ENCODE results near the gene LRCOL1.

DNA sequence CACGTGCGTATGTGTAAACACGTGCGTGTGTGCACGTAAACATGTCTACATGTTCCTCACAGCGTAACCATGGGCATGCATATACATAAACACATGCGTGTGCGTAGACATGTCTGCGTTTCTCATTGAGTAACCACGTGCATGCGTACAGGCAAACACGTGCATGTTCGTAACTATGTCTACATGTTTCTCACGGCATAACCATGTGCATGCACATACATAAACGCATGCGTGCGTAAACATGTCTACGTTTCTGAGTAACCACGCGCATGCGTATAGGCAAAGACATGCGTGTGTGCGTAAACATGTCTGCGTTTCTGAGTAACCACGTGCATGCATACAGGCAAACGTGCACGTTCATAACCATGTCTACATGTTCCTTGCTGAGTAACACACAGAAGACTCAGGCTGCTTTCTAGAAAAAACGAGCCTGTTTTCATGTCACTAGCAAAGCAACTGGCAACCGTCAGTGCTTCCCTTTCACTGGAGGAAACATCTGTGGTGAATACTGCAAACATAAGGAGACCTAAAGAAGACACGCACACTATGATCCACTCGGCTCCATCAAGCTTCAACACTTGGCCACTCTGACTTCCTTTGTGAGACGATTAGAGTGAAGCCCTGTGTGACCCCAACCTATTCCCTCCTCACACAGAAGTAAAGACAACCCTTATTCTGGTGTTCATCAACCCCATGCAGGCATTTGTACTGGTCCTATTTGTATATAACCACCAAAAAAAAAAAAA lies 47.9 kb upstream of the LRCOL1 start:
- no peak for TF ChIP-seq POLR2A (IDR thresholded peaks at IDR 0.05)
- TF ChIP-seq, protein P1, sequence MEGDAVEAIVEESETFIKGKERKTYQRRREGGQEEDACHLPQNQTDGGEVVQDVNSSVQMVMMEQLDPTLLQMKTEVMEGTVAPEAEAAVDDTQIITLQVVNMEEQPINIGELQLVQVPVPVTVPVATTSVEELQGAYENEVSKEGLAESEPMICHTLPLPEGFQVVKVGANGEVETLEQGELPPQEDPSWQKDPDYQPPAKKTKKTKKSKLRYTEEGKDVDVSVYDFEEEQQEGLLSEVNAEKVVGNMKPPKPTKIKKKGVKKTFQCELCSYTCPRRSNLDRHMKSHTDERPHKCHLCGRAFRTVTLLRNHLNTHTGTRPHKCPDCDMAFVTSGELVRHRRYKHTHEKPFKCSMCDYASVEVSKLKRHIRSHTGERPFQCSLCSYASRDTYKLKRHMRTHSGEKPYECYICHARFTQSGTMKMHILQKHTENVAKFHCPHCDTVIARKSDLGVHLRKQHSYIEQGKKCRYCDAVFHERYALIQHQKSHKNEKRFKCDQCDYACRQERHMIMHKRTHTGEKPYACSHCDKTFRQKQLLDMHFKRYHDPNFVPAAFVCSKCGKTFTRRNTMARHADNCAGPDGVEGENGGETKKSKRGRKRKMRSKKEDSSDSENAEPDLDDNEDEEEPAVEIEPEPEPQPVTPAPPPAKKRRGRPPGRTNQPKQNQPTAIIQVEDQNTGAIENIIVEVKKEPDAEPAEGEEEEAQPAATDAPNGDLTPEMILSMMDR (IDR thresholded peaks at IDR 0.05): no peak
